GM12865 (cell line): ENCODE data around the gene PARP16.

ENCODE experiments used
- DNase-seq: peaks from one replicate; pipeline ENCODE4 v3.0.0; 2010; ENCODE audit warnings: low read depth
- H3K4me3 ChIP-seq: 2 replicates; pipeline ENCODE4 v1.5.1; 2011; ENCODE audit warnings: mild to moderate bottlenecking, low read depth, low read length, control low read depth
- CTCF ChIP-seq: IDR thresholded peaks from 2 replicates; pipeline ENCODE4 v1.5.1; 2011; ENCODE audit warnings: low read length, control low read depth, low read depth, inconsistent platforms; ENCODE audit not compliant: insufficient read depth; ENCODE audit errors: missing control alignments

Gene PARP16

GRCh38 chr15:65208647-65209046 lies 78.0 kb downstream of the PARP16 start:
- TF ChIP-seq CTCF: no peak
- no peak for DNase-seq
- no peak overlapping the region for H3K4me3 ChIP-seq
